Mononuclear cell (primary cell): ENCODE measurements around the gene ISLR. TPM values are rescaled to one million over a fixed set of nuclear protein-coding genes. Genes with fewer than 3 reads are reported as not detected.

ENCODE experiments used
- H3K27me3 ChIP-seq: 2 replicates; pipeline ENCODE4 v1.6.0; 2011; ENCODE audit warnings: low read length, control low read depth; ENCODE audit not compliant: insufficient read depth
- H3K4me1 ChIP-seq: 2 replicates; pipeline ENCODE4 v1.5.1; 2011; ENCODE audit warnings: mild to moderate bottlenecking, low read length, control low read depth; ENCODE audit not compliant: insufficient read depth
- H3K4me3 ChIP-seq: 2 replicates; pipeline ENCODE4 v1.5.1; 2011; ENCODE audit warnings: mild to moderate bottlenecking, low read length, moderate library complexity
- H3K9me3 ChIP-seq: 2 replicates; pipeline ENCODE4 v1.5.1; 2011; ENCODE audit warnings: low read depth, mild to moderate bottlenecking, control low read depth, low read length
- total RNA-seq: library from RNA; depleted of rRNA; stranded (reverse); fragments of >200 nt; gene quantifications from one replicate; pipeline ENCODE4 v1.2.3, GENCODE V29; 2012

Gene ISLR
- total RNA-seq, 1 donor = not detected

DNA sequence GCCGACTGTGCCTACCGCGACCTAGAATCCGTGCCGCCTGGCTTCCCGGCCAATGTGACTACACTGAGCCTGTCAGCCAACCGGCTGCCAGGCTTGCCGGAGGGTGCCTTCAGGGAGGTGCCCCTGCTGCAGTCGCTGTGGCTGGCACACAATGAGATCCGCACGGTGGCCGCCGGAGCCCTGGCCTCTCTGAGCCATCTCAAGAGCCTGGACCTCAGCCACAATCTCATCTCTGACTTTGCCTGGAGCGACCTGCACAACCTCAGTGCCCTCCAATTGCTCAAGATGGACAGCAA is 1.4 kb downstream of the ISLR start:
- Histone ChIP-seq H3K4me3 (no peak overlapping the region), H3K9me3 (no peaks in the 10 kb centered on the region), H3K4me1 (no peaks in the 10 kb centered on the region), H3K27me3 (no peaks in the 10 kb centered on the region)

DNA sequence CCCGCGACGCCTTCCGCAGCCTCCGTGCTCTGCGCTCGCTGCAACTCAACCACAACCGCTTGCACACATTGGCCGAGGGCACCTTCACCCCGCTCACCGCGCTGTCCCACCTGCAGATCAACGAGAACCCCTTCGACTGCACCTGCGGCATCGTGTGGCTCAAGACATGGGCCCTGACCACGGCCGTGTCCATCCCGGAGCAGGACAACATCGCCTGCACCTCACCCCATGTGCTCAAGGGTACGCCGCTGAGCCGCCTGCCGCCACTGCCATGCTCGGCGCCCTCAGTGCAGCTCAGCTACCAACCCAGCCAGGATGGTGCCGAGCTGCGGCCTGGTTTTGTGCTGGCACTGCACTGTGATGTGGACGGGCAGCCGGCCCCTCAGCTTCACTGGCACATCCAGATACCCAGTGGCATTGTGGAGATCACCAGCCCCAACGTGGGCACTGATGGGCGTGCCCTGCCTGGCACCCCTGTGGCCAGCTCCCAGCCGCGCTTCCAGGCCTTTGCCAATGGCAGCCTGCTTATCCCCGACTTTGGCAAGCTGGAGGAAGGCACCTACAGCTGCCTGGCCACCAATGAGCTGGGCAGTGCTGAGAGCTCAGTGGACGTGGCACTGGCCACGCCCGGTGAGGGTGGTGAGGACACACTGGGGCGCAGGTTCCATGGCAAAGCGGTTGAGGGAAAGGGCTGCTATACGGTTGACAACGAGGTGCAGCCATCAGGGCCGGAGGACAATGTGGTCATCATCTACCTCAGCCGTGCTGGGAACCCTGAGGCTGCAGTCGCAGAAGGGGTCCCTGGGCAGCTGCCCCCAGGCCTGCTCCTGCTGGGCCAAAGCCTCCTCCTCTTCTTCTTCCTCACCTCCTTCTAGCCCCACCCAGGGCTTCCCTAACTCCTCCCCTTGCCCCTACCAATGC is 2.0 kb downstream of the ISLR start:
- no peaks in the 10 kb centered on the region for H3K4me1 ChIP-seq
- no peak overlapping the region for H3K4me3 ChIP-seq
- no peaks in the 10 kb centered on the region for H3K9me3 ChIP-seq
- H3K27me3 ChIP-seq = no peaks in the 10 kb centered on the region

DNA sequence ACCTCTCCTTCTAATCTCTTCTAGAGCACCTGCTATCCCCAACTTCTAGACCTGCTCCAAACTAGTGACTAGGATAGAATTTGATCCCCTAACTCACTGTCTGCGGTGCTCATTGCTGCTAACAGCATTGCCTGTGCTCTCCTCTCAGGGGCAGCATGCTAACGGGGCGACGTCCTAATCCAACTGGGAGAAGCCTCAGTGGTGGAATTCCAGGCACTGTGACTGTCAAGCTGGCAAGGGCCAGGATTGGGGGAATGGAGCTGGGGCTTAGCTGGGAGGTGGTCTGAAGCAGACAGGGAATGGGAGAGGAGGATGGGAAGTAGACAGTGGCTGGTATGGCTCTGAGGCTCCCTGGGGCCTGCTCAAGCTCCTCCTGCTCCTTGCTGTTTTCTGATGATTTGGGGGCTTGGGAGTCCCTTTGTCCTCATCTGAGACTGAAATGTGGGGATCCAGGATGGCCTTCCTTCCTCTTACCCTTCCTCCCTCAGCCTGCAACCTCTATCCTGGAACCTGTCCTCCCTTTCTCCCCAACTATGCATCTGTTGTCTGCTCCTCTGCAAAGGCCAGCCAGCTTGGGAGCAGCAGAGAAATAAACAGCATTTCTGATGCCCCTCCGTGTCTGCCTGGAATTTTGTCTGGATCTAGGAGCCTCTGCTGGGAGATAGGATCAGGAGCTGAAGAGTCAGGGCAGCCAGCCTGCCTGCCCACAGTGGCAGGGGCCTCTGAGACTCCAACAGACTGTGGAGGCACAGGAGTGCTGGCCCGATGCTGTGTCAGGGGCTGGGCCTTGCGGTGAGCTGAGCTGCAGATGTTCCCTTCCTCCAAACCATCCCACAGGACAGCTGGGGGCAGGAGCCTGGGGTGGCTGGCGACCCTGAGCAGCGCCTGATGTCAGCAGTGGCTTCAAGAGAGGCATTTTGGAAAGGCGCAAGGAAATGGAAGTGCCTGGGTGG is 3.0 kb downstream of the ISLR start:
- Histone ChIP-seq H3K9me3 (no peaks in the 10 kb centered on the region), H3K4me3 (no peak overlapping the region), H3K4me1 (no peaks in the 10 kb centered on the region), H3K27me3 (no peaks in the 10 kb centered on the region)

DNA sequence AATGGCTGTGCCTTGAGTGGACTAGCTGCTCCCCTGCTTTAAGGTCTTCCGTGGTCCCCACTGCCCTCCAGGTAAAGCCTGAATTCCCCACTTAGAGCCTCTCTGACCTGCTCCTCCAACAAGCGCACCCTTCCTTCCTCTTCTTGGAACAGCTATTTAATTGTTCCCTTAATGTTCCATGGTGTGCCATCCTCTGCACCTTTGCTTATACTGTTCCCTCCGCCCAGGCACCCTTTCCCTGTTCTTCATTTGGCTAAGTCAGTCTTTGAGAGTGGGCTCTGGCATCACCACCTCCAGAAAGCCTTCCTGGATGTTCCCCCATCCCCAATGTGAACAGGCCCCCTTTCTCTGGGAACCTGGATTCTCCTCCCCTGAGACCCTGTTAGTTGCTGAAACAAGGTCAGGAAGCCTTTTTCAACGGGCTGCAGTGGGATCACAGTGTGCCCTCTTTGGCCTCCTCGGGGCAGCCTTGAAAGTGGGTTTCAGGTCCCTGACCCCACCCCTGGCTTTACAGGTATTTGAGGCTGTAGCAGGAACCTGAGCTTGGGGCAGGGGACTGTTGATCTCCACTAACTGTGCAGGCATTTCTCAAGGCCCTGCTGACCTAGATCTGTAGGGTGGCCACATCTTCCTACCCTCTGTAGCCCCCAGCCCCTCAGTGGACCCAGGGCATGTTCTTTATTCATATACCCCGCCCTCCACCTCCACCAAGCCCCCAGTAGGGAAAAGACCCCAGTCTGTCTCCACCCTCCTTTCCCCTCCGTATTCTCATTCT is 5.0 kb downstream of the ISLR start:
- Histone ChIP-seq H3K27me3 (no peaks in the 10 kb centered on the region), H3K4me3 (no peak overlapping the region), H3K4me1 (no peaks in the 10 kb centered on the region), H3K9me3 (no peaks in the 10 kb centered on the region)

DNA sequence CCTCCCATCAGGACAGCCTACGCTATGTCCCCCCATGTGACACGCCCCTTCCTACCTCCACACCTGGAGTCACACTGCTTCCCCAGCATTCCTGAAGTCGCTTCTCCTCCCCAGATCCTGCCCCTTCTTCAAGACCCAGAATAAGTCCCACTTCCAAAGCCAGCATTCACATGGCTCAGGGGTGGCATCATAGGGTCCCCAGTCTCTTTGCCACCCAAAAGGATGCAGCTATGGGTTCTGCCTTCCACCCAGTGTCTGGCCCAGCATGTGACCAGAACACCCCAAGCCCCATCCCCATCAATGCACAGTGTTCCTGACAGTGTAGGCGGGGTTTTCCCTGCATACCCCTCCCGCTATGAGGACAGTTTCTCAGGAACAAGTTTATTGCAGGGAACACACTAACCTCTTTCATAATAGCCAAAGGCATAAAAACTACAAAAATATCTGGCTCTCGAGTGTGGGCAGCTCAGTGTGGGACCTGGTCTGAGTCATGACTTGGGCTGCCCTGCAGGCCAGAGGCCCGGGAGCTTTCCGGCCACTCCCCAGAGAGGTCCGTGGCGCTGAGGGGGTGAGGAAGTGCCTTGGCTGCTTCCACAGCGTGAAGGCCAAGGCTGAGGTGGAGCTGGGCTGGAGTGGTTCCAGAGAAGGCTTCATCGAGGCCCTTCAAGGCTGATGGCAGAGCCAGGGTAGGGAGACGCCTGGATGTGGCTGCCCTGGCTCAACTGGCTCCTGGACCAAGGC is 5.8 kb downstream of the ISLR start:
- Histone ChIP-seq H3K27me3 (no peaks in the 10 kb centered on the region), H3K4me3 (no peak overlapping the region), H3K9me3 (no peaks in the 10 kb centered on the region), H3K4me1 (no peaks in the 10 kb centered on the region)

DNA sequence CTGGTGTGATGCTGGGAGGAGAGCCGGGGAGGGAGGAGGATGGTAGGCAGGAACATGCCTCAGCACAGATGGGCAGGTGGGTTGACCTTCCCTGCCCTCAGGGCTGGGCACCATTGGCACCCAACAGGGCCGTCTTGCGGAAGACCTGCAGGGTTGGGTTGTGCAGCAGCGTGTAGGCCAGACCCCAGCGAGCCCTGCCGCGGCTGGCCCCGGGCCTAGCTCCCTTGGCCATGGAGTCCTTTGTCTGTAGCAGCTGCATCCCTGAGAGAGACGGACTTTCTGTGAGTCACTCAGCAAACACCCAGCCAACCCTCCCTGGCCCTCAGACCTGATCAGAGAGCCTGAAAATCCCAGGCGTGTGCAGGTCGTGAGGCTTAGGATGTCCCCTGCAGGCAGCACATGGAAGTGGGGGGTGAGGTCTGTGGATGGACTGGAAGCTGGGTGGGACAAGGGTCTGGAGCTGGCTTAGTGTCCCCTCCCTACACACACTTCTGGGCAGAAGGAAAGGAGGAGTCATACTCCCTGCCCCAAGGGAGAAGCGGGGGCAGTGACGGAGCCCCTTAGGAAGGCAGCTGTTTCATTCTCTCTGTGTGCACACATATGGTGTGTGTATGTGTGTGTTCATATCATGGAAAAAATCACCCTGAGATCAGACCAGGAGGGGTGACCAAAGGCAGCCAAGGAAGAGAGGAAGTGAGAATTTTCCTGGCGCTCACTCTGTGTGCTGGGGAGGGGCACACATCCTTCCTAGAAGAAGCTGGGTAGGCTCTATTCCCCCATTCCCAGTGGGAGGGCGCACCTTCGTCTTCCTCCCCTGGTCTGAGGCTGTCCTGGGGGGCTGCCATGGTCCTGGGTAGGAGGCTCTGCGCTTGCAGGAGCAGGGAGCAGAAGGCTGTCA is 6.7 kb downstream of the ISLR start:
- Histone ChIP-seq H3K9me3 (no peaks in the 10 kb centered on the region), H3K4me3 (no peak overlapping the region), H3K27me3 (no peaks in the 10 kb centered on the region), H3K4me1 (no peaks in the 10 kb centered on the region)

DNA sequence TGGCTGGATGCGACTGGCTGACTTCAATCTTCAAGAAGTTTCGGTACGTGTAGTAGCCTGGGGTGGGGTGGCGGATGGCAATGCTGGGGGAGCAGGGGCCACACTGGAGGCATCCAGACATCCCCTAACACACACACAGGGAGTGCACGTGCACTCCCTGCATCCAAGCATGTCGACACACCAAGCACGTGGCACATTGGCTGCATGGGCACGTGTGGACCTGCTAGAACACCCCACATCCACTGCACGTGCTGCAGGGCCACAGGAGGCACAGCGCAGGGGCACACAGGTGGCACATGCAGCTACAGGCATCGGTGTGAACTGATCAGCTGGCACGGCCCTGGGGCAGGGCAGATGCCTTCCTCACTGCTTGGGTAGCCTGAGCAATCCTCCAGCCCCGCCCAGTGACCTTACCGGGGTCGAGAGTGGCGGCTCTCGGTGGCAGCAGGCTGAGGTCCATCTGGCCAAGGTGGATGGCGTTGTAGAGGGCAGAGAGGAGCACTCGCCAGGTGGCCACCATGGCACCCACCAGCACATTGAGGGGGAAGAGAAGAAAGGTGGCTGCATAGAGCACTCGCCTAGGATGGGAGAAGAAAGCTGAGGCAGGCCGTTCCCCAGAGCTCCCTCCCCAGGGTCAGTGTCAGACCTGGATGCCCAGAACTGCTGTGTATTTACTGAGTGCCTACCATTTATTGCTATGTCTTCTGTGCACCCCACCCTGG is 7.5 kb downstream of the ISLR start:
- Histone ChIP-seq H3K9me3 (no peaks in the 10 kb centered on the region), H3K27me3 (no peaks in the 10 kb centered on the region), H3K4me3 (no peak overlapping the region), H3K4me1 (no peaks in the 10 kb centered on the region)

DNA sequence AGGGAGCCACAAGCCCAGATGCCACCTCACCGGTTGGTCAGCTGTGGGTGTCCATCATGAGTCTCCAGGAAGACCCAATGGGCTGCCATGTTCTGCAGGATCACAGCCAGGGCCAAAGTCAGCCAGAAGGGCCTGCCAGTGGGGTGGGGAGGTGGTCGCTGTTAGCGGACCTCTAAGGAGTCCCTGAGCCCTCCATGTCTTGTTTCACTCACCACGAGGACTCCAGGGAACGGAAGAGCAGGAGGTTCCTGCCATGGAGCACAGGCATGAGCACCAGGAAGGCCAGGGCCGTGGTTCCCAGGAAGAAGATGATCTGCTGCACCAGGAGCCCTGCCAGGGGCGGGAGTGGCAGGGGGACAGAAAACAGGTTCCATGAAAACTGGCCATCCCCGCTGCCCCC is 8.6 kb downstream of the ISLR start:
- Histone ChIP-seq H3K9me3 (no peaks in the 10 kb centered on the region), H3K27me3 (no peaks in the 10 kb centered on the region), H3K4me3 (no peak overlapping the region), H3K4me1 (no peaks in the 10 kb centered on the region)

DNA sequence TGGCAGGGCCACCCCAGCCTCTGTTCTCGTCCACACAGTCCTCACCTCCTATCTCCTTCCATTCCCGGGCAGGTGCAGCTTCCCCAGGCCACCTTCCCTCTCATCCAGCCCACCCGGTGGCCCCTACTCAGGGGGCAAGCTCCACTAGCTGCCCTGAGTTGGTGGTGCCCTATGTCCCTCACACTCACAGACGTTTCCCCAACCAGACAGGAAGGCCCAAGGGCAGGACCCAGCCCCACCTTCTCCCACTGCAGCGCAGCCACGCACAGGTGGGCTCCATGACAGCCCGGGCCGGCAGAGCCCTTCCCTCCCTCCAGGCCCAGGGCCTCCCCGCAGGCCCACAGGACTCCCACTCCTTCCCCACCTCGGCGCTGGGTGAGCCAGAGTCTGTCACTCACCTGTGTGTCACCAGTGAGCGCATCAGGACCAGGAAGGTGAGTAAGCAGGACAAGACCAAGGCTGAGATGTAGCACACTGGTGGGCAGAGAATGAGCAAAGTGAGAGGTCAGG is 11.1 kb downstream of the ISLR start:
- no peaks in the 10 kb centered on the region for H3K27me3 ChIP-seq
- no peaks in the 10 kb centered on the region for H3K4me1 ChIP-seq
- no peaks in the 10 kb centered on the region for H3K9me3 ChIP-seq
- no peak overlapping the region for H3K4me3 ChIP-seq

DNA sequence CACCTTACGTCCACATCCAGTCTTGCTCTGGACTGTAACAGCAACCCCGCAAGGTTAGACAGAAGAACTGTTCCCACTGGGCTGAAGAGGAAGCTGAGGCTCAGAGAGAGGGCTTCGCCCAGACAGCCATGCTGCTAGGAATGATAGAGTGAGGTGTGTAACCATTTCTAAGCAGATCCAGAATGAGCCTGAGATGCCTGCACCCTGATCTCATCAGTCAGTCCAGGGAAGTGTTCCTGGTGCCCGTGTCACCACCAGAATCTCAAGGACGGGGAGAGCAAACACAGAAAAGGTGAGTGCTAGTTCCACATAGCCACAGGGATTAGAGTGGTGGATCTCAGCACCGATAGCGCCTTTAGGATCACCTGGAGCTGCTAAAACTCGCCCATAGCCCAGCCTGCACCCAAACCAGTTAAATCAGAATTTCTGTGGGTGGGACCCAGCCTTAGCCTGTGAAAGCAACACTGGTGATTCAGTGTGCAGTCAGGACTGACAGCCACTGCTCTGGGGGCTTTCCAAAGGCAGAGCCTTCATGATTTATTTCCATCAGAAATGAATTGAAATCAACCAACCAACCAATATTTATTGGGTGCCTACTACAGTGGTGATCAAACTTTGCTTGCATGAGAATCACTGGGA is 12.3 kb downstream of the ISLR start:
- H3K27me3 ChIP-seq = no peaks in the 10 kb centered on the region
- H3K4me3 ChIP-seq = no peak overlapping the region
- no peaks in the 10 kb centered on the region for H3K9me3 ChIP-seq
- no peaks in the 10 kb centered on the region for H3K4me1 ChIP-seq

DNA sequence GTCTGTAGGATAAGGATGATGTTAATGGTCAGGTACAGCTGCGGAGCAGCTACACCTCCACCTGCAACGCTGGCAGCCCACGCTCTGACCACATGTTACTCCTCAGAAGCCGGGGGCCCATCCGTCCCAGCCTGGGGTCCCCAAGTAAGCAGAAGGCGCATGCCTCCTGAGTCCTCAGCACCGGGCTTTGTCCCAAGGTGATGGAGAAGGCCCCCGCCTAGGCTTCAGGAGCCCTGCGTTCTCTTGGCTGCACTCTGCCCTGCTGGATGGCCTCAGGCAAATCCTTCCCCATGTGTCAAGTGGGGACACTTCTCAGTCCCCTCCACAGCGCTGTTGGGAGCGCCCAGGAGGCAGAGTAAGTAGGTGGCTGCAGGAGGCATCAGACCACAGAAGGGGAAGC is 14.7 kb downstream of the ISLR start:
- Histone ChIP-seq H3K27me3 (no peaks in the 10 kb centered on the region), H3K4me3 (no peak overlapping the region), H3K9me3 (no peaks in the 10 kb centered on the region), H3K4me1 (no peaks in the 10 kb centered on the region)

DNA sequence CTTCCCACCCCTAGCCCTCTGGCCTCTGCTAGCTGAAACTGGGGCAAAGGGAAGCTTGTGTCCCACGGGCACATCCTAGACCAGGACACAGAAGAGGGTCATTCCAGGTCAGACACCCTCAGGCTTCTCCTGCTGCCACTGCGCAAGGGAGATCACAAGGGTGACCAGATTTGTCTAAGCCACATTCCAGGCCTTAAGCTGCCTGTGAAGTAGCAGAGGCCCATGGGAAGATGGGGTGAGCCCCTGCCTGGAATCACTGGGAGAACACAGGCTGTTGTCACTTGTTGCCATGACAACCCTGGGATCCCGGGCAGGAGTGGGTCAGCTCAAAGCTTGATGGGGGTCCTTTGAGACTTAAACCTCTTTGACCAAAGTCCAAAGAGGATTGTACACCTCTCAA is 18.3 kb downstream of the ISLR start:
- no peak overlapping the region for H3K4me3 ChIP-seq
- no peaks in the 10 kb centered on the region for H3K4me1 ChIP-seq
- H3K27me3 ChIP-seq = no peaks in the 10 kb centered on the region
- no peaks in the 10 kb centered on the region for H3K9me3 ChIP-seq

DNA sequence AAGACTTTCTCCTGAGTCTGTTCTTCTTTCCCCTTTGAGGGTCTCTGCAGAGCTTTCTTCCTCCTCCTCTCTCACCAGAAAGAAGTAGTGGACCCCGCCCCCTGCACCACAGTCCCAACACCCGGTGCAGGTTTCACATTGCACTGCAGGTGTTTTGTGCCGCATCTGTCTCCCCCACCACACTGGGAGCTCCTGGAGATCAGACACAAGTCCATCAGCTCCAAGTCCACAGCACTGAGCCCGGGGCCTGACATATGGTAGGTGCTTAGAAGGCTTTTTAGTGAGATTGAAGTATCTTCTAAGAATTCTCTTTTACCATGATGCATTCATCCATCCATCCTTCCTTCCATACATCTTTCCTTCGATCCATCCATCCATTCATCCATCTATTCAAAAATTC is 19.2 kb downstream of the ISLR start:
- Histone ChIP-seq H3K4me1 (no peaks in the 10 kb centered on the region), H3K27me3 (no peaks in the 10 kb centered on the region), H3K4me3 (no peak overlapping the region), H3K9me3 (no peaks in the 10 kb centered on the region)
